HG03095 (cell line): Measurements from ENCODE around the gene EMX1.

Source experiments
- ATAC-seq: cut with Tn5 transposase; IDR thresholded peaks from one replicate; pipeline ENCODE4 v1.9.1; 2021; ENCODE audit warnings: moderate library complexity; ENCODE audit not compliant: unreplicated experiment

The EMX1 gene

GRCh38 chr2:72956050-72956395 is 38.7 kb downstream of the EMX1 start:
- ATAC-seq = no peak

DNA sequence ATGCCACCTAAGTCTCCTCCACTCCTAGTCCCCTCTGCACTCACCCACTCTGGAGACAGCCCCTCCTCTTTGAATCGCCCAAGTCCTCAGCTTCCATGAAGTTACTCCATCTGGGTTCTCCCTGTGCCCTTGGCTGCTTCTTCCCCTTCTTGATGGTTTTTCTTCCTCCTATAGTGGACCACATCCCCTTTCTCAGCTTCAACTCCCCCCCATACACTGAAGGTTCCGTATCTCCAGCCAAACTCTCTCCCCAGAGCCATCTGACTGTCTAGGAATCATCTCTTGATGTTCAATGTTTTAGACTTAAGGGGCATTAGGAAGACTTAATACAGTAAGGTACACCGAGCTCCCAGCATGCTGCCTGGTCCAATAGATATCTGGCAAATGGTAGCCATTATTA is 39.6 kb downstream of the EMX1 start:
- no peak for ATAC-seq

DNA sequence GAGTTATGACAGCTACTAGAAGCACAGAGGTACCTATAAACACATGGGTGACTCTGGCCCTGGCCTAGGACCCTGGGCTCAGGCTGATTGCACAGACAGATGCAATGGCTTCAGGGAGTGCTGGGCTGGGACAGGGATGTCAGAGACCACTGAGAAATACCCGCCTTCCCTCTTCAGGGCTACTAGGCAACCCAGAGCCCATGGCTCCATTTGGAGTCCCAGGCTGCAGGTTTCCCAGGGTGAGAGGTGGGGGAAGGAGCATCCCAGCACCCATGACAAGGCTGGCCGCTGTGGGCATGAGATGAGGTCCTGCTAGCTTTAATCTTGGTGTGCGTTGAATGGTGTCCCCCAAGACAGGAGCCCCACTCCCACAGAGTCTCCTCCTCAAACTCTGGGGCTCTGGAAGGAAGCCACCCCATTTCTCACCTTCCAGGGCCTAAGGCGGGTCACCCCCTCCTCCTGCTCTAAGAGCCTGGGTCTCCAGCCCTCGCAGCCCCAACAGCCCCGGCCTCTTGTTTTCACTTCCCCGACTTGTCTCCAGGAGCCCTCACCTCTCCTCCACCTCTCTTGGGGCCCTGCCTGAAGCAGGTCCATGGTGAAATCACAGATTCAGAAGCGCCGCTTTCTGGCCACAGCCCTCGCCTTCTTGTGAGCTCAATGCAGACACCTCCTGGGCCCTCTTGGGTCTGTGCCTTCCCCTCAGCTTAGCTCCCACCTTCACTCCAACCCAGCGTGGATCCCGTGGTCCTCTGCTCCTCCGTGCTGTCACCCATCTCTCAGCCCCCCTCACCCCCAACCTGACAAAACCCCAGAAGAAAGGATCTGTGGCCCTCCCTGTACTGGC is 41.4 kb downstream of the EMX1 start:
- ATAC-seq = no peak

GRCh38 chr2:72959554-72959953 is 42.2 kb downstream of the EMX1 start:
- no peak for ATAC-seq

GRCh38 chr2:72959995-72960981 is 43.0 kb downstream of the EMX1 start:
- no peak for ATAC-seq

DNA sequence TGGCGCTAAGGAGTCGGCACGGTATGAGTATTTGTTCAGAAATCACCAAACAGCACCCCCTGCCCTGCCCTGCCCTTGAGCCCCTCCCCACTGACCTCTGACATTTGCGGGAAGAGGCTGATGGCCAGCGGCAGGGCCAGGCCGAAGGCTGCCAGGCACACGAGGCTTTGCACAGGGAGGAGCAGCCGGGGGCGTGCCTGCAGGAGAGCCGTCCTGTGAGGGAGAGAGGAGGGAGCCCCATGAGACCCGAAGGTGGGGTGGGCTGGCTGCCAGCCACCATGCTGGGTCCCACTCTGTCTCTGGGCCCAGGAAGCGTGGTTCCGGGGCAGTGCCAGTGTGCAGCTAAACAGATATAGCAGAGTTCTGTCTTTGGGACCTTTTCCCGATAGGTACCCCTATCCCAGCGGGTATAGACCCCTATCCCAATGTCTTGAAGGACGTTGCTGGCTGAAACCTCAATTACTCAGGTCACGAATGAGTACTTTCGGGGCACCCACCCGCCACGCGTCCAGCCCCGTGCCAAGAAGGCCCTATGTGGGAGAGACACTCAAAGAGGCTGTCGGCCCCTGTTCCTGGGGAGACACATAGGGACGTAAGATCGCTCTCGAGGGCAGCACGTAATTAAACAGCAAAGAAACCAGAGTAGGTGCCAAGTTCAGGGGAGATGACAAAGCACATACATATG is 43.9 kb downstream of the EMX1 start:
- ATAC-seq = no peak

DNA sequence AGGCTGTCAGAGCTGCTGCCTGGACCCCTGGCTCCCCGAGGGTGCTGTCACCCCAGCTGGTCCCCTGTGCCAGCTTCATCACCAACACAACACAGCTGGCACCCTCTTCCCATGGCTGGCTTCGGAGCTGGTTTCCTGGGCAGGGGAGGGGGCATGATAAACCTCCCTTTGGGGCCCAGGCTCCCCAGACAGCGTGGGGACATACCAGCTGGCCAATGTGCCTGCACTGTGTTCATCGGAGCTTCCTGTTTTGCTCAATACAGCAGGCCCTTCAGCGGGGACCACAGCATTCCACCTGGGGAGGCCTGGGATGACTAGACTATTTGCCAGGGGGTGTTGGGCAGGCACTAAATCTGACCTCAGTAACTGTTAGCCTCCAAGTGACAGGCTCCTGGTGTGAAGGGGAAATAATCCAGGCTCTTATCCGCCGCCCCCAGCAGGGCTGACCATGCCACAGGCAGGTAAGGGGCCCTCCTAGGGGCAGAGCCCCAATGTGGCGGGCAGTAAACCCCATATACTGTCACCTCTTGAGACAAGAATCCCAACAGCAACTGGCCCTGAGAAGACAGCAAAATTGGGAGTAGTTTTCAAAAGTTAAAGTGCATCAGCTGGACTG is 44.6 kb downstream of the EMX1 start:
- no peak for ATAC-seq

GRCh38 chr2:72962911-72963310 is 45.6 kb downstream of the EMX1 start:
- no peak for ATAC-seq

DNA sequence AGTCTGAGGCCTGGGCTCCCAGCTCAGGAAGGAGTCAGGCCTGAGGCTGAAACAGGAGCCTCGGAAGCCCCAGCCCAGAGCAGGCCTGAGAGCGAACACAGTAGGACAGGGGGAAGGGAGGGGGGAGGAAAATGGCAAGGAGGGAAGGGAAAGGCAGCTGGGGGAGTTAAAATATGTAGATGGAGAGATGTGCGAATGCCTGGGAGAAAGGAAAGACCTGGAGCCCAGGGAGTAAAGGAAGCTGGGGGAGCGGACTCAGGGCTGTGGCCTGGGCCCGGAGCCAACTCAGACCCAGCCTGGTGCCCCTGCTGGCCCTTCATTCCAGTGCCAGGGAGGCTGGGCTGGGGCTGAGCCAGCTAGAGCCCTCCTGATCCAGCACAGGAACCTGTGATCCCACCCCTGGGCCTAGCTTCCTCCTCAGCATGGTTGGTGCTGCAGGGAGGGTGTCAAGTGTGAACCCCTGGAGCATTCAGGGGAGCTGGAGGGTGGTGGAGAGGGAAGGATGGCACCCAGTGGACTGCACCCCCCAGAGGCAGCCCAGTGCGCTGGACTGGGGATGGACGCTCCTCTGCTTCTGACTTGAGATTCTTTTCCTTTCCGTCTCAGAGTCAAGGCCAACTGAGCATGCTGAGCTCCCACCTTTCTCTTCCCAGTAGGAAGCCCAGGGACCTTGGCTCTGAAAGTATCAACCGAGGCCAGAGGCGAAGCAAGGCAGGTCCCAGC is 46.3 kb downstream of the EMX1 start:
- no peak for ATAC-seq

GRCh38 chr2:72964146-72964525 is 46.8 kb downstream of the EMX1 start:
- no peak for ATAC-seq

- no peak for ATAC-seq
Observed at GRCh38 chr2:72965016-72965415, 47.7 kb downstream of the EMX1 start.

GRCh38 chr2:72965770-72966450 is 48.6 kb downstream of the EMX1 start:
- no peak for ATAC-seq

DNA sequence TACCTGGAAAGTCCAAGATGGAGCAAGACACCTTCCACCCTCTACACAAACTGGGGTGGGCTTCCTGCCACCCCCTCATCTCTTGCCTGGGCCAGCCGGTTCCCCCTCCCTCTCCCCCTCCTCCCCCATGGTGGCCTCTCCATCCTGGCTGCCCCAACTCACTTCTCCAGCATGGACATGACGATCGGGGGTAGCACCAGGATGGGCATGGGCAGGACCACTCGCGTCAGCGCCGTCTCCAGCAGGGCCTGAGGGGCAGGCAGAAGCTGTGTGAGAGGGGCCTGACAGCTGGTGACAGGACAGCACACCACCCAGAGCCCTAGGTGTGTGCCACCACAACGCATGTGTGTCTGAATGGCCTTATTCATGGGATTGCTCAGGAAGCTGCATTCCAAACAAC is 51.0 kb downstream of the EMX1 start:
- no peak for ATAC-seq

GRCh38 chr2:72969706-72970105 is 52.4 kb downstream of the EMX1 start:
- ATAC-seq = no peak

GRCh38 chr2:72971036-72971435 is 53.7 kb downstream of the EMX1 start:
- no peak for ATAC-seq

GRCh38 chr2:72972352-72973136 is 55.2 kb downstream of the EMX1 start:
- ATAC-seq = no peak

- no peak for ATAC-seq
Observed at GRCh38 chr2:72973137-72973535, 55.8 kb downstream of the EMX1 start.

- ATAC-seq = no peak
Observed at GRCh38 chr2:72973566-72974435, 56.5 kb downstream of the EMX1 start.
